Right lobe of liver (tissue), 4 donors: ENCODE data around the gene HS6ST3.

ENCODE experiments used
- POLR2A ChIP-seq: fragments of 450-650 bp; IDR thresholded peaks from one replicate; pipeline ENCODE4 v1.6.1; 2017; ENCODE audit warnings: antibody characterized with exemption, mild to moderate bottlenecking
- TF ChIP-seq, protein P1 (sequence below), 4 donors: fragments of 200-600 bp in 3 of 4; fragments of 450-650 bp in 1 of 4; IDR thresholded peaks; one replicate each; pipeline versions ENCODE4 v1.5.1 to v1.8.0; 2016 to 2022; ENCODE audit warnings: antibody characterized with exemption in 4 of 4, mild to moderate bottlenecking in 2 of 4
- donor health status: DM: no; HTN: no; CAD: no.
- donor health status: DM: no; HTN: no; CAD: no.
- donor health status: DM: no; HTN: yes; CAD: no.

DNA sequence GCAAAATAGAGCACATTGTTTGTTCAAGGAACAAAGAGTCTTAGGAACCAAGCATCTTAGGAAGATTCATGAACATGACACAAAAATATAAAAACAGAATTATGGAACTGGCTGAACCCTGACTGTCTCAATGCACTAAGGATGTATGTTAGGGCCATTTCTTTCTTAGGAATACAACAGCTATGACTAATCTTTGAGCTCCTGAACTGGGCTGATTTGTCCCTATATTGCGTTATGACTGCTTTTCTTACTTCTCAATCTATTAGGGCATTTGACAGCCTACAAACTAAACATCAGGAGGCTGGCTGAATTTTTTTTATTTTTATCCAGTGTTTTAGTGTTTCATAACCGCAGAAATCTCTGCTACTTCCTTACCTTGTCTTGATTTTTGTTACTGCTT lies 693.1 kb downstream of the HS6ST3 start:
- no peak for TF ChIP-seq POLR2A
- TF ChIP-seq, protein P1, sequence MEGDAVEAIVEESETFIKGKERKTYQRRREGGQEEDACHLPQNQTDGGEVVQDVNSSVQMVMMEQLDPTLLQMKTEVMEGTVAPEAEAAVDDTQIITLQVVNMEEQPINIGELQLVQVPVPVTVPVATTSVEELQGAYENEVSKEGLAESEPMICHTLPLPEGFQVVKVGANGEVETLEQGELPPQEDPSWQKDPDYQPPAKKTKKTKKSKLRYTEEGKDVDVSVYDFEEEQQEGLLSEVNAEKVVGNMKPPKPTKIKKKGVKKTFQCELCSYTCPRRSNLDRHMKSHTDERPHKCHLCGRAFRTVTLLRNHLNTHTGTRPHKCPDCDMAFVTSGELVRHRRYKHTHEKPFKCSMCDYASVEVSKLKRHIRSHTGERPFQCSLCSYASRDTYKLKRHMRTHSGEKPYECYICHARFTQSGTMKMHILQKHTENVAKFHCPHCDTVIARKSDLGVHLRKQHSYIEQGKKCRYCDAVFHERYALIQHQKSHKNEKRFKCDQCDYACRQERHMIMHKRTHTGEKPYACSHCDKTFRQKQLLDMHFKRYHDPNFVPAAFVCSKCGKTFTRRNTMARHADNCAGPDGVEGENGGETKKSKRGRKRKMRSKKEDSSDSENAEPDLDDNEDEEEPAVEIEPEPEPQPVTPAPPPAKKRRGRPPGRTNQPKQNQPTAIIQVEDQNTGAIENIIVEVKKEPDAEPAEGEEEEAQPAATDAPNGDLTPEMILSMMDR (IDR thresholded peaks at IDR 0.05) = no peak
